ENCODE data around the gene MAP3K20. TPM values are rescaled to one million over a fixed set of nuclear protein-coding genes. Genes with fewer than 3 reads are reported as not detected.

The MAP3K20 gene
- total and polyA plus RNA-seq, 2 experiments from 2014 or later: 7.6 to 9.6 TPM

DNA sequence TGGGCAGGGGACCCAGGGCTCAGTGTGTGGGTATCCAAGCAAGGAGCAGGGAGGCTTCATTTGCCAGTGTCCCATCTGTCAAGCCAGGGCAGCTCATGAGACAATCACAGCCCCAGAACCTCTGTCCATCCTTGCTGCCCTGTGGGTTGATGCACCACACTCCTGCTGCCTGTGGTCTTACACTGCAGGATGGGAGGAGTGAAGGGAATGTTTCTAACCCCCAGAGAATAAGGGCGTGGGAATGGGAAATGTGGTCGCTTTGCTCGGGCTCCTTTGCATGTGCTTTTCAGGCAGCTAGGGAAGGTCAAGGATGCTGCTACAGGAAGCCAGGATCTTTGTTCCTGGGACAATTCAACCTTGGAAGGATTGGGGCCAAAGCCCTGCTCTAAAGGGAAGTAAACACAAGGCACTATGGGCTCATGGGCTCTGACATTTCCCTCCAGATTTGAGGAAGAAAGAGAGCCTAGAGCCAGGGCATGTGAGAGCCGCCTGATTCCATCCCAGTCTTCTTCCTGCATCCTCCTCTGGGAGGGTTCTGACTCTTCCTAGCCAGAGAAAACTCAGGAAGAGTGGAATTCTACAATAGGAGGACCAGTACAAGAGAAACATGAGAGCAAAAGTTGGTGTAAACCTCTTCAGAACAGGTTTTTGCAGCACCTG is 18.8 kb upstream of the MAP3K20 start:
- H3K4me1 ChIP-seq (ENCODE audit: insufficient read depth): peaks cover 4% of the 10 kb centered on the region; the same call in 1 of the 2 replicates
- H3K9me3 Mint-ChIP-seq: no peaks in the 10 kb centered on the region; the same call in 2 of the 3 replicates
- ATAC-seq (no peak), DNase-seq (ENCODE audit: low spot score) (no peak)
- H3K9me2 ChIP-seq (ENCODE audit: insufficient read depth): 0 out of 2 replicates have a peak, but pooled peaks cover 3% of the 10 kb centered on the region
- no peaks in the 10 kb centered on the region for H3K79me2 ChIP-seq (replicated peaks; ENCODE audit: insufficient read depth)
- H3K36me3 ChIP-seq (ENCODE audit: insufficient read depth): no peaks in the 10 kb centered on the region
- no peak overlapping the region for H2AFZ ChIP-seq
- peaks cover 5% of the 10 kb centered on the region; the same call in 2 of the 3 replicates for H3K4me1 Mint-ChIP-seq
- H3K27me3 ChIP-seq (ENCODE audit: insufficient read depth): no peaks in the 10 kb centered on the region
- H3K27me3 Mint-ChIP-seq (ENCODE audit: insufficient read depth, low read depth, poor library complexity): peaks cover 6% of the 10 kb centered on the region
- H4K20me1 ChIP-seq (replicated peaks; ENCODE audit: insufficient read depth): no peaks in the 10 kb centered on the region
- H3K27ac ChIP-seq (ENCODE audit: low read depth): no peak overlapping the region
- no peak overlapping the region for H3K4me2 ChIP-seq
- TF ChIP-seq, protein P1, sequence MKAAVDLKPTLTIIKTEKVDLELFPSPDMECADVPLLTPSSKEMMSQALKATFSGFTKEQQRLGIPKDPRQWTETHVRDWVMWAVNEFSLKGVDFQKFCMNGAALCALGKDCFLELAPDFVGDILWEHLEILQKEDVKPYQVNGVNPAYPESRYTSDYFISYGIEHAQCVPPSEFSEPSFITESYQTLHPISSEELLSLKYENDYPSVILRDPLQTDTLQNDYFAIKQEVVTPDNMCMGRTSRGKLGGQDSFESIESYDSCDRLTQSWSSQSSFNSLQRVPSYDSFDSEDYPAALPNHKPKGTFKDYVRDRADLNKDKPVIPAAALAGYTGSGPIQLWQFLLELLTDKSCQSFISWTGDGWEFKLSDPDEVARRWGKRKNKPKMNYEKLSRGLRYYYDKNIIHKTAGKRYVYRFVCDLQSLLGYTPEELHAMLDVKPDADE (IDR thresholded peaks at IDR 0.05): no peak
- TF ChIP-seq, protein P2, sequence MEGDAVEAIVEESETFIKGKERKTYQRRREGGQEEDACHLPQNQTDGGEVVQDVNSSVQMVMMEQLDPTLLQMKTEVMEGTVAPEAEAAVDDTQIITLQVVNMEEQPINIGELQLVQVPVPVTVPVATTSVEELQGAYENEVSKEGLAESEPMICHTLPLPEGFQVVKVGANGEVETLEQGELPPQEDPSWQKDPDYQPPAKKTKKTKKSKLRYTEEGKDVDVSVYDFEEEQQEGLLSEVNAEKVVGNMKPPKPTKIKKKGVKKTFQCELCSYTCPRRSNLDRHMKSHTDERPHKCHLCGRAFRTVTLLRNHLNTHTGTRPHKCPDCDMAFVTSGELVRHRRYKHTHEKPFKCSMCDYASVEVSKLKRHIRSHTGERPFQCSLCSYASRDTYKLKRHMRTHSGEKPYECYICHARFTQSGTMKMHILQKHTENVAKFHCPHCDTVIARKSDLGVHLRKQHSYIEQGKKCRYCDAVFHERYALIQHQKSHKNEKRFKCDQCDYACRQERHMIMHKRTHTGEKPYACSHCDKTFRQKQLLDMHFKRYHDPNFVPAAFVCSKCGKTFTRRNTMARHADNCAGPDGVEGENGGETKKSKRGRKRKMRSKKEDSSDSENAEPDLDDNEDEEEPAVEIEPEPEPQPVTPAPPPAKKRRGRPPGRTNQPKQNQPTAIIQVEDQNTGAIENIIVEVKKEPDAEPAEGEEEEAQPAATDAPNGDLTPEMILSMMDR (conservative IDR thresholded peaks at IDR 0.05; ENCODE audit: low read depth in 2 of 2): no peak
- TF ChIP-seq EZH2phosphoT487 (IDR thresholded peaks at IDR 0.05; ENCODE audit: unreplicated experiment) (no peak), NANOG (IDR thresholded peaks at IDR 0.05; ENCODE audit: borderline replicate concordance) (no peak), CREB1 (CRISPR knock-in tag; IDR thresholded peaks at IDR 0.05; ENCODE audit: low read depth) (no peak), POLR2AphosphoS5 (IDR thresholded peaks at IDR 0.05; ENCODE audit: low read depth) (no peak)
- no peak overlapping the region for H3K4me3 ChIP-seq
- H3K27ac Mint-ChIP-seq: no peak overlapping the region
- H3K4me3 Mint-ChIP-seq: no peak overlapping the region
- no peaks in the 10 kb centered on the region for H3K36me3 Mint-ChIP-seq (ENCODE audit: low read depth)
- H3F3A ChIP-seq (replicated peaks; ENCODE audit: low read depth): no peaks in the 10 kb centered on the region

DNA sequence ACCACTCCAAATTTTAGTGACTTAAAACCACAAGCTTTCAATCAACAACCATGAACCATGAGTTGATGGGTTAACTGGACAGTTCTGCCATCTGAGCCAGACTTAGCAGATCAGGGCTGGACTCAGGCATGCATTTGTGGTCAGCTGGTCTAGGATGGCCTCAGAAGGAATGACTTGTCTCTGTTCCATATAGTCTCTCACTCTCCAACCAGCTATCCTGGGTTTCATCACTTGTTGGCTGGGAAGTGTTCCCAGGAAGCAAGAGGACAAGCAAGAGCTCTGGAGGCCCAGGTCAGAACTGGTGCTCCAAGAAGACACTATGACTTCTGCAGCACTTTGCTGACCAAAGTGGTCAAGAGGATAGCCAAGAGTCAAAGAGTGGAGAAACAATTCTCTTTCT is 17.5 kb upstream of the MAP3K20 start:
- DNase-seq (ENCODE audit: low spot score) (no peak), ATAC-seq (no peak)
- Histone ChIP-seq H4K20me1 (replicated peaks; ENCODE audit: insufficient read depth) (no peaks in the 10 kb centered on the region), H3K36me3 (ENCODE audit: insufficient read depth) (no peaks in the 10 kb centered on the region), H3K4me3 (no peak overlapping the region), H3F3A (replicated peaks; ENCODE audit: low read depth) (no peaks in the 10 kb centered on the region), H2AFZ (no peak overlapping the region), H3K27ac (ENCODE audit: low read depth) (no peak overlapping the region), H3K4me2 (no peak overlapping the region), H3K4me1 (ENCODE audit: insufficient read depth) (peaks cover 4% of the 10 kb centered on the region; the same call in 1 of the 2 replicates), H3K9me2 (ENCODE audit: insufficient read depth) (0 out of 2 replicates have a peak, but pooled peaks cover 3% of the 10 kb centered on the region), H3K79me2 (replicated peaks; ENCODE audit: insufficient read depth) (no peaks in the 10 kb centered on the region), H3K27me3 (ENCODE audit: insufficient read depth) (no peaks in the 10 kb centered on the region)
- Mint-ChIP-seq H3K36me3 (ENCODE audit: low read depth) (no peaks in the 10 kb centered on the region), H3K4me3 (no peak overlapping the region), H3K27me3 (ENCODE audit: insufficient read depth, low read depth, poor library complexity) (peaks cover 6% of the 10 kb centered on the region), H3K4me1 (peaks cover 8% of the 10 kb centered on the region), H3K9me3 (no peaks in the 10 kb centered on the region; the same call in 2 of the 3 replicates), H3K27ac (no peak overlapping the region)
- TF ChIP-seq EZH2phosphoT487 (IDR thresholded peaks at IDR 0.05; ENCODE audit: unreplicated experiment) (no peak), CREB1 (CRISPR knock-in tag; IDR thresholded peaks at IDR 0.05; ENCODE audit: low read depth) (no peak), POLR2AphosphoS5 (IDR thresholded peaks at IDR 0.05; ENCODE audit: low read depth) (no peak), EZH2 (IDR thresholded peaks at IDR 0.05; ENCODE audit: low read depth, unreplicated experiment) (no peak), JUNB (IDR thresholded peaks at IDR 0.05; ENCODE audit: unreplicated experiment) (no peak)
- TF ChIP-seq, protein P3, sequence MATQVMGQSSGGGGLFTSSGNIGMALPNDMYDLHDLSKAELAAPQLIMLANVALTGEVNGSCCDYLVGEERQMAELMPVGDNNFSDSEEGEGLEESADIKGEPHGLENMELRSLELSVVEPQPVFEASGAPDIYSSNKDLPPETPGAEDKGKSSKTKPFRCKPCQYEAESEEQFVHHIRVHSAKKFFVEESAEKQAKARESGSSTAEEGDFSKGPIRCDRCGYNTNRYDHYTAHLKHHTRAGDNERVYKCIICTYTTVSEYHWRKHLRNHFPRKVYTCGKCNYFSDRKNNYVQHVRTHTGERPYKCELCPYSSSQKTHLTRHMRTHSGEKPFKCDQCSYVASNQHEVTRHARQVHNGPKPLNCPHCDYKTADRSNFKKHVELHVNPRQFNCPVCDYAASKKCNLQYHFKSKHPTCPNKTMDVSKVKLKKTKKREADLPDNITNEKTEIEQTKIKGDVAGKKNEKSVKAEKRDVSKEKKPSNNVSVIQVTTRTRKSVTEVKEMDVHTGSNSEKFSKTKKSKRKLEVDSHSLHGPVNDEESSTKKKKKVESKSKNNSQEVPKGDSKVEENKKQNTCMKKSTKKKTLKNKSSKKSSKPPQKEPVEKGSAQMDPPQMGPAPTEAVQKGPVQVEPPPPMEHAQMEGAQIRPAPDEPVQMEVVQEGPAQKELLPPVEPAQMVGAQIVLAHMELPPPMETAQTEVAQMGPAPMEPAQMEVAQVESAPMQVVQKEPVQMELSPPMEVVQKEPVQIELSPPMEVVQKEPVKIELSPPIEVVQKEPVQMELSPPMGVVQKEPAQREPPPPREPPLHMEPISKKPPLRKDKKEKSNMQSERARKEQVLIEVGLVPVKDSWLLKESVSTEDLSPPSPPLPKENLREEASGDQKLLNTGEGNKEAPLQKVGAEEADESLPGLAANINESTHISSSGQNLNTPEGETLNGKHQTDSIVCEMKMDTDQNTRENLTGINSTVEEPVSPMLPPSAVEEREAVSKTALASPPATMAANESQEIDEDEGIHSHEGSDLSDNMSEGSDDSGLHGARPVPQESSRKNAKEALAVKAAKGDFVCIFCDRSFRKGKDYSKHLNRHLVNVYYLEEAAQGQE (IDR thresholded peaks at IDR 0.05; ENCODE audit: unreplicated experiment): no peak
